ENCODE data around the gene ZYG11A. TPM values are rescaled to one million over a fixed set of nuclear protein-coding genes. Genes with fewer than 3 reads are reported as not detected.

The ZYG11A gene
- total RNA-seq, 4 donors from 2014 or later = not detected

DNA sequence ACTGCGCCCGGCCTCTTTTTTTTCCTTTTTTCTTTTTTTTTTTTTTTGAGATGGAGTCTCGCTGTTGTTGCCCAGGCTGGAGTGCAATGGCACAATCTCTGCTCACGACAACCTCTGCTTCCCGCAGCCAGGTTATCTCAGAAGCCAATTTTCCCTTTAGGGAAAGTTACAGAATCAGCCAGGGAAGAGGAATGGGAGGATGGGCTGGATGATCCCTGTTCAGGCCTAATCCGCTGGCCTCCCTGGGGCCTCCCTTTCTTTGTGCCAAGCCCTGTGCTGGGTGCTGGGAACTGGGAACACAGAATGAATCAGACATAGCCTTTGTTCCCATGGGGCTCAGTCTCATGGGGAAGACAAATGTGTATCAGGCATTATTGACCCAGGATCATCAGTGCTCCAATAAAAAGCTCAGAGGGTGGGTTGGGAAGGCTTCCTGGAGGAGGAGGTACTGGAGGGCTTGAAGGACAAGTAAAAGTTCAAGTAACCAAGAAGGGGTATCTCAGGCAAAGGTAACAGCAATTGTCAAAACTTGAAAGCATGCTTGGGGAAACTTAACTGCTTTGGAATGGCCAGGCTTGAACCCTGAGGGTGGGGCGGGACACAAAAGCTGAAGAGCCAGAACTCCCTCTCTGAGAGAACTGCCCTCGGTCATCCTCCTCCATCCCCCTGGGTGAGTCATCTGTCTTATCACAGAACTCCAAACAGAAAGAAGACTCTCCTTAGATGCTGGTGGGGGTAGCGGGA, 64.7 kb downstream of the ZYG11A start:
- no peak overlapping the region for H3K27ac ChIP-seq
- no peak overlapping the region for H3K4me3 ChIP-seq
- H3K36me3 ChIP-seq = peaks cover 0 to 44% of the 10 kb centered on the region in 2 donors
- no peaks in the 10 kb centered on the region for H3K9me3 ChIP-seq
- H3K4me1 ChIP-seq = peaks cover 0 to 18% (median 0%) of the 10 kb centered on the region in 3 donors
- WGBS, 2 donors (ENCODE audit: low coverage in 1 of 2) = 100% methylated on average over 1 to 3 of the region's 9 CpGs
- H3K27me3 ChIP-seq = no peaks in the 10 kb centered on the region
- no peak for TF ChIP-seq EP300 (IDR thresholded peaks at IDR 0.05)
- TF ChIP-seq POLR2AphosphoS5 (IDR thresholded peaks at IDR 0.05) = no peak
- no peak for TF ChIP-seq POLR2A (IDR thresholded peaks at IDR 0.05)
- TF ChIP-seq CTCF (IDR thresholded peaks at IDR 0.05) = no peak
- ATAC-seq = no peak

- WGBS, 2 donors (ENCODE audit: low coverage in 1 of 2) = no CpG with 5 or more reads among the region's 10 CpGs
- peaks cover 0 to 50% of the 10 kb centered on the region in 2 donors for H3K36me3 ChIP-seq
Observed at GRCh38 chr1:52907812-52908153, 65.2 kb downstream of the ZYG11A start.

DNA sequence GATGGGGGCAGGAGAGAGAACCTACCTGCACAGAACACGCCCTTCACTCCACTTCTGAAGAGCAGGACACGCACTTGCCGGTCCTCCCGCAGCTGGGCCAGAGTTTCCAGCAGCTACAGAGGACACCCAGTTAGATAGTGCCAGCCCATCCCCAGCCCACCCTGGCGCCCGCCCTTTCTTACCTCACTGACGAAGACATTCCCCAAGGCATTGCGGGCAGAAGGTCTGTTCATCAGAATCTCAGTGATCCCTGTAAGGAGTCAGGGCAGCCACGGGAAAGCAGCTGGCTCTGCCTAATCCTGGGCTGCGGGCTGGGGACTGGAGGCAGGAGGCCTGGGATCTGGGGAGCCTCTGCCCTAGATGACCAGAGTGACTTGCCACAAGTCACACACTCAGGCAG, 69.0 kb downstream of the ZYG11A start:
- Histone ChIP-seq H3K9me3 (no peaks in the 10 kb centered on the region), H3K27me3 (no peaks in the 10 kb centered on the region), H3K4me1 (peaks cover 0 to 27% (median 0%) of the 10 kb centered on the region in 3 donors), H3K36me3 (peaks cover 0 to 48% of the 10 kb centered on the region in 2 donors), H3K4me3 (no peak overlapping the region), H3K27ac (no peak overlapping the region)
- TF ChIP-seq CTCF (IDR thresholded peaks at IDR 0.05) (no peak), EP300 (IDR thresholded peaks at IDR 0.05) (no peak), POLR2AphosphoS5 (IDR thresholded peaks at IDR 0.05) (no peak), POLR2A (IDR thresholded peaks at IDR 0.05) (no peak)
- ATAC-seq = no peak
- WGBS, 2 donors (ENCODE audit: low coverage in 1 of 2) = 100% methylated on average over 1 of the region's 10 CpGs; no CpG with 5 or more reads in 1 of the 2 donors

More at GRCh38 chr1:52907812-52908153, 65.2 kb downstream of the ZYG11A start:
- ATAC-seq = no peak
- TF ChIP-seq CTCF (IDR thresholded peaks at IDR 0.05) = no peak
- no peak for TF ChIP-seq EP300 (IDR thresholded peaks at IDR 0.05)
- no peak for TF ChIP-seq POLR2AphosphoS5 (IDR thresholded peaks at IDR 0.05)
- TF ChIP-seq POLR2A (IDR thresholded peaks at IDR 0.05) = no peak
- Histone ChIP-seq H3K27ac (no peak overlapping the region), H3K9me3 (no peaks in the 10 kb centered on the region), H3K27me3 (no peaks in the 10 kb centered on the region), H3K4me3 (no peak overlapping the region), H3K4me1 (peaks cover 0 to 18% (median 0%) of the 10 kb centered on the region in 3 donors)

- no peaks in the 10 kb centered on the region for H3K9me3 ChIP-seq
- TF ChIP-seq POLR2AphosphoS5 (IDR thresholded peaks at IDR 0.05) = no peak
- TF ChIP-seq POLR2A (IDR thresholded peaks at IDR 0.05) = no peak
- no peak for TF ChIP-seq CTCF (IDR thresholded peaks at IDR 0.05)
- TF ChIP-seq EP300 (IDR thresholded peaks at IDR 0.05) = no peak
- 90 to 92% methylated on average over 2 to 3 of the region's 3 CpGs for WGBS, 2 donors (ENCODE audit: low coverage in 1 of 2)
Observed at GRCh38 chr1:52913014-52913413, 70.5 kb downstream of the ZYG11A start.

DNA sequence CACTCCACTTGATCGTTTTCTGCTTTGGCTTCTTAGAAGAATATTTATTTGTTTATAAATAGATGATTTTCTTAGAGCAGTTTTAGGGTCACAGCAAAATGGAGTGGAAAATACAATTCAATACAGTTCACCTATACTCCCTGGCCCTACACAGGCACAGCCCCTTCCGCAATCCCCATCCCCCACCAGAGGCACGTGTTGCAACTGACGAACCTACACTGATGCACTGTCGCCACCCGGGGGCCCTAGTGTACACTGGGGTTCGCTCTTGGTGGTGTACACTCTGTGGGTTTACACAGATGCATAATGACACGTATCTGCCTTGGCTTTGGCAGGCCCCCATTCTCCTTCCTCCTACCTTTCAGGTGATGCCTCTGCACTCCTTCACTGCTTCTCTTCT, 71.0 kb downstream of the ZYG11A start:
- WGBS, 2 donors (ENCODE audit: low coverage in 1 of 2) = 58 to 59% methylated on average over 7 to 8 of the region's 8 CpGs
- no peak for TF ChIP-seq POLR2A (IDR thresholded peaks at IDR 0.05)
- TF ChIP-seq POLR2AphosphoS5 (IDR thresholded peaks at IDR 0.05) = no peak
- no peak for TF ChIP-seq CTCF (IDR thresholded peaks at IDR 0.05)
- no peak overlapping the region for H3K4me3 ChIP-seq

More at GRCh38 chr1:52913014-52913413, 70.5 kb downstream of the ZYG11A start:
- Histone ChIP-seq H3K4me3 (no peak overlapping the region), H3K4me1 (peaks cover 0 to 41% (median 0%) of the 10 kb centered on the region in 3 donors), H3K27me3 (no peaks in the 10 kb centered on the region), H3K27ac (no peak overlapping the region), H3K36me3 (peaks cover 0 to 39% of the 10 kb centered on the region in 2 donors)
- ATAC-seq = no peak

More for the DNA sequence above, 71.0 kb downstream of the ZYG11A start:
- Histone ChIP-seq H3K4me1 (peaks cover 0 to 41% (median 0%) of the 10 kb centered on the region in 3 donors), H3K27me3 (no peaks in the 10 kb centered on the region), H3K36me3 (peaks cover 0 to 34% of the 10 kb centered on the region in 2 donors), H3K27ac (no peak overlapping the region), H3K9me3 (no peaks in the 10 kb centered on the region)
- ATAC-seq = no peak
